Measurements from ENCODE around the gene NAALADL2. TPM values are rescaled to one million over a fixed set of nuclear protein-coding genes. Genes with fewer than 3 reads are reported as not detected.

The NAALADL2 gene
- polyA plus RNA-seq, 1 donor from 2014 or later = 1.6 TPM

DNA sequence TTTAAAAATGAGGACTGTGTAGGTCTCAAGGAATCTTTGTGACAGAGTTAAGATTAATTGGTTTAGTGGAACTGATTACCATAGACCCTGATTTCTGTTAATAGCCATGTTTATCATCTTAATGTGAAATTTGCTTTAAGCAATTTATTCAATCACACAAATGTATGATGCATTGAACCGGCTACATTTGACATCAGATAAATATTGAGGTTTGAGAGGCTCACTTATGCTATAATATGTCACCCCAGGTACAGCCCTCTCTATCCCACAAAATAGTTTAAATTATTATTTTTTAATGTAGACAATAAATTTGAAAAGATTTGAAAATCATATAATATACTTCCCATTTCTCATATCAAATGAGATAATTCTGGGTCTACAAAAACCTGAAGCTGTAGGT lies 413.3 kb downstream of the NAALADL2 start:
- Histone ChIP-seq H3K27me3 (ENCODE audit: insufficient read depth, low read depth, low read length) (no peaks in the 10 kb centered on the region), H3K4me3 (ENCODE audit: low read length) (no peak overlapping the region), H3K36me3 (ENCODE audit: insufficient read depth, low read length) (no peaks in the 10 kb centered on the region), H3K9me3 (ENCODE audit: low read length) (no peaks in the 10 kb centered on the region), H3K9me2 (ENCODE audit: insufficient read depth, low read length) (no peaks in the 10 kb centered on the region), H2AFZ (ENCODE audit: low read depth, low read length) (no peak overlapping the region), H3F3A (ENCODE audit: insufficient read depth, low read length, poor library complexity, severe bottlenecking) (peaks cover 9% of the 10 kb centered on the region), H3K79me2 (replicated peaks; ENCODE audit: insufficient read depth, low read length) (no peaks in the 10 kb centered on the region), H3K27ac (ENCODE audit: low read length) (no peak overlapping the region), H4K20me1 (ENCODE audit: insufficient read depth) (no peaks in the 10 kb centered on the region), H3K9ac (ENCODE audit: low read length) (no peak overlapping the region), H3K4me2 (ENCODE audit: low read length) (no peak overlapping the region)
- TF ChIP-seq EZH2 (IDR thresholded peaks at IDR 0.05; ENCODE audit: borderline replicate concordance, insufficient read depth, low read length, poor library complexity, severe bottlenecking) = no peak
- TF ChIP-seq MXI1 (conservative IDR thresholded peaks at IDR 0.05; ENCODE audit: poor library complexity, severe bottlenecking) = no peak
- TF ChIP-seq, protein P1, sequence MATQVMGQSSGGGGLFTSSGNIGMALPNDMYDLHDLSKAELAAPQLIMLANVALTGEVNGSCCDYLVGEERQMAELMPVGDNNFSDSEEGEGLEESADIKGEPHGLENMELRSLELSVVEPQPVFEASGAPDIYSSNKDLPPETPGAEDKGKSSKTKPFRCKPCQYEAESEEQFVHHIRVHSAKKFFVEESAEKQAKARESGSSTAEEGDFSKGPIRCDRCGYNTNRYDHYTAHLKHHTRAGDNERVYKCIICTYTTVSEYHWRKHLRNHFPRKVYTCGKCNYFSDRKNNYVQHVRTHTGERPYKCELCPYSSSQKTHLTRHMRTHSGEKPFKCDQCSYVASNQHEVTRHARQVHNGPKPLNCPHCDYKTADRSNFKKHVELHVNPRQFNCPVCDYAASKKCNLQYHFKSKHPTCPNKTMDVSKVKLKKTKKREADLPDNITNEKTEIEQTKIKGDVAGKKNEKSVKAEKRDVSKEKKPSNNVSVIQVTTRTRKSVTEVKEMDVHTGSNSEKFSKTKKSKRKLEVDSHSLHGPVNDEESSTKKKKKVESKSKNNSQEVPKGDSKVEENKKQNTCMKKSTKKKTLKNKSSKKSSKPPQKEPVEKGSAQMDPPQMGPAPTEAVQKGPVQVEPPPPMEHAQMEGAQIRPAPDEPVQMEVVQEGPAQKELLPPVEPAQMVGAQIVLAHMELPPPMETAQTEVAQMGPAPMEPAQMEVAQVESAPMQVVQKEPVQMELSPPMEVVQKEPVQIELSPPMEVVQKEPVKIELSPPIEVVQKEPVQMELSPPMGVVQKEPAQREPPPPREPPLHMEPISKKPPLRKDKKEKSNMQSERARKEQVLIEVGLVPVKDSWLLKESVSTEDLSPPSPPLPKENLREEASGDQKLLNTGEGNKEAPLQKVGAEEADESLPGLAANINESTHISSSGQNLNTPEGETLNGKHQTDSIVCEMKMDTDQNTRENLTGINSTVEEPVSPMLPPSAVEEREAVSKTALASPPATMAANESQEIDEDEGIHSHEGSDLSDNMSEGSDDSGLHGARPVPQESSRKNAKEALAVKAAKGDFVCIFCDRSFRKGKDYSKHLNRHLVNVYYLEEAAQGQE (IDR thresholded peaks at IDR 0.05; ENCODE audit: borderline replicate concordance) = no peak
- no peak for TF ChIP-seq RAD21 (conservative IDR thresholded peaks at IDR 0.05)
- no peak for TF ChIP-seq EP300 (conservative IDR thresholded peaks at IDR 0.05; ENCODE audit: poor library complexity, severe bottlenecking)
- TF ChIP-seq CTCF (IDR thresholded peaks at IDR 0.05; ENCODE audit: poor library complexity, severe bottlenecking) = no peak
- no peak for TF ChIP-seq SMC3 (conservative IDR thresholded peaks at IDR 0.05; ENCODE audit: poor library complexity)
- TF ChIP-seq TAF1 (IDR thresholded peaks at IDR 0.05; ENCODE audit: low read depth) = no peak
- TF ChIP-seq POLR2AphosphoS5 (IDR thresholded peaks at IDR 0.05) = no peak

GRCh38 chr3:175273573-175273972 lies 414.4 kb downstream of the NAALADL2 start:
- no peak overlapping the region for H3K9ac ChIP-seq (ENCODE audit: low read length)
- no peak overlapping the region for H3K27ac ChIP-seq (ENCODE audit: low read length)
- H2AFZ ChIP-seq (ENCODE audit: low read depth, low read length) = no peak overlapping the region
- H3K36me3 ChIP-seq (ENCODE audit: insufficient read depth, low read length) = no peaks in the 10 kb centered on the region
- TF ChIP-seq CTCF (IDR thresholded peaks at IDR 0.05; ENCODE audit: poor library complexity, severe bottlenecking) = no peak
- H4K20me1 ChIP-seq (ENCODE audit: insufficient read depth) = no peaks in the 10 kb centered on the region
- no peak overlapping the region for H3K4me2 ChIP-seq (ENCODE audit: low read length)
- no peaks in the 10 kb centered on the region for H3K9me3 ChIP-seq (ENCODE audit: low read length)
- H3K79me2 ChIP-seq (replicated peaks; ENCODE audit: insufficient read depth, low read length) = no peaks in the 10 kb centered on the region
- no peaks in the 10 kb centered on the region for H3K27me3 ChIP-seq (ENCODE audit: insufficient read depth, low read depth, low read length)
- H3K9me2 ChIP-seq (ENCODE audit: insufficient read depth, low read length) = no peaks in the 10 kb centered on the region
- peaks cover 9% of the 10 kb centered on the region for H3F3A ChIP-seq (ENCODE audit: insufficient read depth, low read length, poor library complexity, severe bottlenecking)
- no peak overlapping the region for H3K4me3 ChIP-seq (ENCODE audit: low read length)
